ENCODE results near the gene ZNF573.

DNA sequence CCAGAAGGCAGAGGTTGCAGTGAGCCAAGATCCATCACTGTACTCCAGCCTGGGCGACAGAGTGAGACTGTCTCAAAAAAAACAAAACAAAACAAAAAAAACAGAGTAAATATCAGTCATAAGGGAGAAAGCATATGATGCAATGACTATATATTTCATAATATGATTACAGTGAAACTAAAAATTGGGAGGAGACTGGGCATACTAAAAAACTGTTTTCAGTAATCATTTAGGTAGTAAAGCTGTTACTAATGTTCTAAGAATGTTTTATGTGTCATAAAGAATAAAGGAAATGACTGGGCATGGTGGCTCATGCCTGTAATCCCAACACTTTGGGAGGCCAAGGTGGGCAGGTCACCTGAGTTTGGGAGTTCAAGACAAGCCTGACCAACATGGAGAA is 15.9 kb downstream of the ZNF573 start:
- TF ChIP-seq, protein P1, sequence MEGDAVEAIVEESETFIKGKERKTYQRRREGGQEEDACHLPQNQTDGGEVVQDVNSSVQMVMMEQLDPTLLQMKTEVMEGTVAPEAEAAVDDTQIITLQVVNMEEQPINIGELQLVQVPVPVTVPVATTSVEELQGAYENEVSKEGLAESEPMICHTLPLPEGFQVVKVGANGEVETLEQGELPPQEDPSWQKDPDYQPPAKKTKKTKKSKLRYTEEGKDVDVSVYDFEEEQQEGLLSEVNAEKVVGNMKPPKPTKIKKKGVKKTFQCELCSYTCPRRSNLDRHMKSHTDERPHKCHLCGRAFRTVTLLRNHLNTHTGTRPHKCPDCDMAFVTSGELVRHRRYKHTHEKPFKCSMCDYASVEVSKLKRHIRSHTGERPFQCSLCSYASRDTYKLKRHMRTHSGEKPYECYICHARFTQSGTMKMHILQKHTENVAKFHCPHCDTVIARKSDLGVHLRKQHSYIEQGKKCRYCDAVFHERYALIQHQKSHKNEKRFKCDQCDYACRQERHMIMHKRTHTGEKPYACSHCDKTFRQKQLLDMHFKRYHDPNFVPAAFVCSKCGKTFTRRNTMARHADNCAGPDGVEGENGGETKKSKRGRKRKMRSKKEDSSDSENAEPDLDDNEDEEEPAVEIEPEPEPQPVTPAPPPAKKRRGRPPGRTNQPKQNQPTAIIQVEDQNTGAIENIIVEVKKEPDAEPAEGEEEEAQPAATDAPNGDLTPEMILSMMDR (IDR thresholded peaks at IDR 0.05) = no peak
- TF ChIP-seq POLR2A (IDR thresholded peaks at IDR 0.05) = no peak

Measured in transverse colon (tissue), 3 donors.